OCI-M1 (cell line): ENCODE measurements around the gene SKIC2.
"Not testable (repeated sequence)": the region's sequence is repeated elsewhere in the genome, so short reads cannot be mapped to it uniquely, and the experiment has no call there.

Source experiments
- DNase-seq: peaks from one replicate; lab custom pipeline; 2025; lab: John Stamatoyannopoulos, UW

The SKIC2 gene

GRCh38 chr6:31969712-31970603 lies 11.0 kb downstream of the SKIC2 start:
- DNase-seq, result no peak

- no peak for DNase-seq
These were observed 11.8 kb downstream of the SKIC2 start for GRCh38 chr6:31970604-31971271.

- no peak for DNase-seq
These were observed 12.5 kb downstream of the SKIC2 start for GRCh38 chr6:31971279-31971992.

GRCh38 chr6:31971993-31972708 lies 13.2 kb downstream of the SKIC2 start, which contains the start of gene DXO:
TSS of gene DXO (minus strand) at chr6:31972138. CDS start at chr6:31971675, 463 bp downstream.
- peak; percentile 100 for DNase-seq

- DNase-seq, result peak; percentile 63
These were observed 13.9 kb downstream of the SKIC2 start for GRCh38 chr6:31972709-31973350.

- DNase-seq, result not testable (repeated sequence)
These were observed 17.1 kb downstream of the SKIC2 start for GRCh38 chr6:31976065-31976464.

- DNase-seq, result no peak
These were observed 18.9 kb downstream of the SKIC2 start for GRCh38 chr6:31977816-31978431.

- DNase-seq, result no peak
These were observed 19.9 kb downstream of the SKIC2 start for GRCh38 chr6:31978831-31979230.

- peak; percentile 43 for DNase-seq
These were observed 20.4 kb downstream of the SKIC2 start for GRCh38 chr6:31979238-31979898.

- not testable (repeated sequence) for DNase-seq
These were observed 21.4 kb downstream of the SKIC2 start for GRCh38 chr6:31980195-31980876.

- DNase-seq, result not testable (repeated sequence)
These were observed 22.0 kb downstream of the SKIC2 start for GRCh38 chr6:31980998-31981397.

- DNase-seq, result not testable (repeated sequence)
These were observed 22.8 kb downstream of the SKIC2 start, which contains the start of gene C4A for GRCh38 chr6:31981744-31982143. TSS of gene C4A (plus strand) at chr6:31982057. CDS start at chr6:31982108, 51 bp downstream.

- DNase-seq, result not testable (repeated sequence)
These were observed 30.4 kb downstream of the SKIC2 start for GRCh38 chr6:31989363-31989762.

- DNase-seq, result not testable (repeated sequence)
These were observed 35.4 kb downstream of the SKIC2 start for GRCh38 chr6:31994421-31994820.

- DNase-seq, result not testable (repeated sequence)
These were observed 37.4 kb downstream of the SKIC2 start for GRCh38 chr6:31996385-31996784.

- not testable (repeated sequence) for DNase-seq
These were observed 43.7 kb downstream of the SKIC2 start for GRCh38 chr6:32002546-32003268.

GRCh38 chr6:32003301-32003700 lies 44.3 kb downstream of the SKIC2 start:
- not testable (repeated sequence) for DNase-seq

GRCh38 chr6:32004393-32004792 lies 45.4 kb downstream of the SKIC2 start:
- DNase-seq, result not testable (repeated sequence)
